ENCODE results near the gene C4BPA. TPM values are rescaled to one million over a fixed set of nuclear protein-coding genes. Genes with fewer than 3 reads are reported as not detected.

The C4BPA gene
- total and polyA plus RNA-seq, 9 of the 15 experiments (the other 6 are each of a cell fraction or from before 2014, with no cell fraction given) = 0.04 to 0.22 (median 0.11) TPM; not detected in 3

DNA sequence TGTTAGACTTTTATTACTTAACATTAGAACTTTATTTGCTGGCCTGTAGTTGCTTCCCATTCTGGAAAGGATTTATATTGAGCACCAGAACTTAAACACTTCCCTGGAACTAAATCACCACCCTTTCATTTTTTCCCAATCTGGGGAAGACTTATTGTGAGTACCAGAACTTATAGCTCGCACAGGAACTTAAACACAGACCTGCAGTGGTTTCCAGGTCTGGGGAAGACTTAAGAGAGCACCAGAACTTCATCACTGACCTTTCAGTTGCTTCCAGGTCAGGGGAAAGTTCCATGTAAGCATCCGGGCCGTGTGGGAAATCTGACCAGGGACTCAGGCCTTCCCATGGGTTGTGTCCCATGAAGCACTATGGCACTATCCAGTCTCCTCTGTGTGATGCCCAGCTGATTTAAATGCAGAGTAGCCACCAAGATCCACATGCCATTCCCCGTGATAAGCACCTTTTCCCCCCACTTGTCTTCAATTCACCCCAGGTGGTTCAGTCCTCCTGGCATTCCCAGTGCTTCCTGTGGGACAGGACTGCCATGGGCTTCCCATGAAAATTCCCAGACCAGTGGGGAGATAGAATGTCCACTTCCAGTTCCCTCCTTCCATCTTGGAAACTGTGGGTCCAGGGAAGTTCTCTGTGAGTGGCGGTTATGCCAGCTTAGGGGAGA, 48.9 kb downstream of the C4BPA start (continued):
- TF ChIP-seq MAX (CRISPR knock-in tag; IDR thresholded peaks at IDR 0.05) (no peak), PHF21A (IDR thresholded peaks at IDR 0.05; ENCODE audit: borderline replicate concordance, low read depth) (no peak), NFE2L1 (tag; IDR thresholded peaks at IDR 0.05; ENCODE audit: borderline replicate concordance, low read depth) (no peak), TFE3 (CRISPR knock-in tag; IDR thresholded peaks at IDR 0.05) (no peak), KDM5B (IDR thresholded peaks at IDR 0.05; ENCODE audit: insufficient replicate concordance, low read depth, low read length) (no peak), NR2C2 (CRISPR knock-in tag; IDR thresholded peaks at IDR 0.05) (peak; percentile 92), NR2C2 (tag; IDR thresholded peaks at IDR 0.05) (peak; percentile 88), SNRNP70 (optimal IDR thresholded peaks at IDR 0.05; ENCODE audit: low read depth, low read length) (no peak), KLF13 (tag; IDR thresholded peaks at IDR 0.05; ENCODE audit: borderline replicate concordance, low read depth) (no peak), PHTF2 (CRISPR knock-in tag; IDR thresholded peaks at IDR 0.05) (no peak), ZBTB11 (CRISPR knock-in tag; IDR thresholded peaks at IDR 0.05) (peak in 2 of 3 experiments; percentile 65 to 90; a peak in 4 of 6 replicates), YBX1 (IDR thresholded peaks at IDR 0.05) (no peak), GATA2 (CRISPR knock-in tag; IDR thresholded peaks at IDR 0.05) (no peak), NFXL1 (CRISPR knock-in tag; IDR thresholded peaks at IDR 0.05) (no peak)
- TF ChIP-seq, protein P1, sequence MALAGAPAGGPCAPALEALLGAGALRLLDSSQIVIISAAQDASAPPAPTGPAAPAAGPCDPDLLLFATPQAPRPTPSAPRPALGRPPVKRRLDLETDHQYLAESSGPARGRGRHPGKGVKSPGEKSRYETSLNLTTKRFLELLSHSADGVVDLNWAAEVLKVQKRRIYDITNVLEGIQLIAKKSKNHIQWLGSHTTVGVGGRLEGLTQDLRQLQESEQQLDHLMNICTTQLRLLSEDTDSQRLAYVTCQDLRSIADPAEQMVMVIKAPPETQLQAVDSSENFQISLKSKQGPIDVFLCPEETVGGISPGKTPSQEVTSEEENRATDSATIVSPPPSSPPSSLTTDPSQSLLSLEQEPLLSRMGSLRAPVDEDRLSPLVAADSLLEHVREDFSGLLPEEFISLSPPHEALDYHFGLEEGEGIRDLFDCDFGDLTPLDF (CRISPR knock-in tag; IDR thresholded peaks at IDR 0.05) = no peak
- TF ChIP-seq, protein P2, sequence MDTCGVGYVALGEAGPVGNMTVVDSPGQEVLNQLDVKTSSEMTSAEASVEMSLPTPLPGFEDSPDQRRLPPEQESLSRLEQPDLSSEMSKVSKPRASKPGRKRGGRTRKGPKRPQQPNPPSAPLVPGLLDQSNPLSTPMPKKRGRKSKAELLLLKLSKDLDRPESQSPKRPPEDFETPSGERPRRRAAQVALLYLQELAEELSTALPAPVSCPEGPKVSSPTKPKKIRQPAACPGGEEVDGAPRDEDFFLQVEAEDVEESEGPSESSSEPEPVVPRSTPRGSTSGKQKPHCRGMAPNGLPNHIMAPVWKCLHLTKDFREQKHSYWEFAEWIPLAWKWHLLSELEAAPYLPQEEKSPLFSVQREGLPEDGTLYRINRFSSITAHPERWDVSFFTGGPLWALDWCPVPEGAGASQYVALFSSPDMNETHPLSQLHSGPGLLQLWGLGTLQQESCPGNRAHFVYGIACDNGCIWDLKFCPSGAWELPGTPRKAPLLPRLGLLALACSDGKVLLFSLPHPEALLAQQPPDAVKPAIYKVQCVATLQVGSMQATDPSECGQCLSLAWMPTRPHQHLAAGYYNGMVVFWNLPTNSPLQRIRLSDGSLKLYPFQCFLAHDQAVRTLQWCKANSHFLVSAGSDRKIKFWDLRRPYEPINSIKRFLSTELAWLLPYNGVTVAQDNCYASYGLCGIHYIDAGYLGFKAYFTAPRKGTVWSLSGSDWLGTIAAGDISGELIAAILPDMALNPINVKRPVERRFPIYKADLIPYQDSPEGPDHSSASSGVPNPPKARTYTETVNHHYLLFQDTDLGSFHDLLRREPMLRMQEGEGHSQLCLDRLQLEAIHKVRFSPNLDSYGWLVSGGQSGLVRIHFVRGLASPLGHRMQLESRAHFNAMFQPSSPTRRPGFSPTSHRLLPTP (IDR thresholded peaks at IDR 0.05; ENCODE audit: borderline replicate concordance, extremely low read depth, insufficient read length) = no peak

Measured in K562 (cell line).